Measurements from ENCODE around the gene NEDD4.

GRCh38 chr15:55912982-55913381, 80.4 kb downstream of the NEDD4 start:
- no peak for TF ChIP-seq CTCF (IDR thresholded peaks at IDR 0.05)
- no peak for TF ChIP-seq POLR2A (IDR thresholded peaks at IDR 0.05; ENCODE audit: low read depth)
- TF ChIP-seq EP300 (IDR thresholded peaks at IDR 0.05), result no peak
- TF ChIP-seq POLR2AphosphoS5 (IDR thresholded peaks at IDR 0.05), result no peak

All from esophagus muscularis mucosa (tissue), 4 donors.